Cardiac fibroblast (primary cell): Measurements from ENCODE around the gene TRIML1.
A peak's percentile ranks its signal among the peaks of the same experiment; 100 is the strongest.

Source experiments
- DNase-seq, 2 donors: peaks; one replicate each; pipeline versions ENCODE4 v3.0.0 to v3.0.0-alpha.2; 2010; ENCODE audit warnings: low read depth in 2 of 2
- H3K4me3 ChIP-seq, 2 donors: replicated peaks in 1 of 2; 1 replicate in 1 of 2; 2 replicates in 1 of 2; pipeline ENCODE4 v1.5.1; 2011; ENCODE audit warnings: low read depth in 2 of 2, low read length in 2 of 2, mild to moderate bottlenecking in 2 of 2, moderate library complexity in 1 of 2
- CTCF ChIP-seq: IDR thresholded peaks from one replicate; pipeline ENCODE4 v1.5.1; 2011; ENCODE audit warnings: low read depth, mild to moderate bottlenecking, low read length, inconsistent platforms

TRIML1 gene

GRCh38 chr4:188162698-188163097 lies 23.5 kb downstream of the TRIML1 start:
- no peak for DNase-seq
- H3K4me3 ChIP-seq: no peak overlapping the region
- TF ChIP-seq CTCF: no peak

- no peak for TF ChIP-seq CTCF
- DNase-seq: no peak
- no peak overlapping the region for H3K4me3 ChIP-seq
These were observed 29.6 kb downstream of the TRIML1 start for GRCh38 chr4:188168726-188169373.

GRCh38 chr4:188171551-188171950 lies 32.3 kb downstream of the TRIML1 start:
- peak in 1 of 2 donors; percentile 48 for DNase-seq
- no peak for TF ChIP-seq CTCF
- H3K4me3 ChIP-seq: no peak overlapping the region

- TF ChIP-seq CTCF: no peak
- DNase-seq: no peak
These were observed 36.0 kb downstream of the TRIML1 start for GRCh38 chr4:188175288-188175687.

GRCh38 chr4:188177997-188178675 lies 38.9 kb downstream of the TRIML1 start:
- no peak overlapping the region for H3K4me3 ChIP-seq
- TF ChIP-seq CTCF: no peak
- peak in 1 of 2 donors; percentile 62 for DNase-seq

More at GRCh38 chr4:188175288-188175687, 36.0 kb downstream of the TRIML1 start:
- no peak overlapping the region for H3K4me3 ChIP-seq

- TF ChIP-seq CTCF: no peak
These were observed 39.6 kb downstream of the TRIML1 start for GRCh38 chr4:188178806-188179205.

More at GRCh38 chr4:188178806-188179205, 39.6 kb downstream of the TRIML1 start:
- no peak overlapping the region for H3K4me3 ChIP-seq
- no peak for DNase-seq
